ENCODE measurements around the gene LMX1A.

LMX1A gene

GRCh38 chr1:165367375-165367993 lies 11.0 kb upstream of the LMX1A start:
- peak; percentile 41 to 69 (median 51) for DNase-seq
- no peaks in the 10 kb centered on the region for H3K36me3 ChIP-seq (ENCODE audit: control insufficient read depth, insufficient read depth, low read length)
- no peak overlapping the region for H3K4me3 ChIP-seq (ENCODE audit: insufficient read depth, low read depth, low read length, poor library complexity, severe bottlenecking)
- no peaks in the 10 kb centered on the region for H3K4me1 ChIP-seq (ENCODE audit: control insufficient read depth, insufficient read depth, low read length, poor library complexity, severe bottlenecking)
- no peaks in the 10 kb centered on the region for H3K9me3 ChIP-seq (ENCODE audit: control insufficient read depth, low read length)
- no peaks in the 10 kb centered on the region for H3K27me3 ChIP-seq (replicated peaks; ENCODE audit: control insufficient read depth, insufficient read depth, low read length, poor library complexity, severe bottlenecking)
- H3K27ac ChIP-seq (ENCODE audit: insufficient read depth, low read length, poor library complexity, severe bottlenecking): no peak overlapping the region

- no peaks in the 10 kb centered on the region for H3K36me3 ChIP-seq (ENCODE audit: control insufficient read depth, insufficient read depth, low read length)
- H3K27me3 ChIP-seq (replicated peaks; ENCODE audit: control insufficient read depth, insufficient read depth, low read length, poor library complexity, severe bottlenecking): no peaks in the 10 kb centered on the region
- no peaks in the 10 kb centered on the region for H3K4me1 ChIP-seq (ENCODE audit: control insufficient read depth, insufficient read depth, low read length, poor library complexity, severe bottlenecking)
Observed at GRCh38 chr1:165365341-165365740, 8.8 kb upstream of the LMX1A start.

GRCh38 chr1:165364568-165365133 lies 8.1 kb upstream of the LMX1A start:
- H3K9me3 ChIP-seq (ENCODE audit: control insufficient read depth, low read length): no peaks in the 10 kb centered on the region
- DNase-seq: no peak
- H3K4me1 ChIP-seq (ENCODE audit: control insufficient read depth, insufficient read depth, low read length, poor library complexity, severe bottlenecking): no peaks in the 10 kb centered on the region
- no peaks in the 10 kb centered on the region for H3K36me3 ChIP-seq (ENCODE audit: control insufficient read depth, insufficient read depth, low read length)
- no peak overlapping the region for H3K27ac ChIP-seq (ENCODE audit: insufficient read depth, low read length, poor library complexity, severe bottlenecking)
- no peaks in the 10 kb centered on the region for H3K27me3 ChIP-seq (replicated peaks; ENCODE audit: control insufficient read depth, insufficient read depth, low read length, poor library complexity, severe bottlenecking)
- no peak overlapping the region for H3K4me3 ChIP-seq (ENCODE audit: insufficient read depth, low read depth, low read length, poor library complexity, severe bottlenecking)

More at GRCh38 chr1:165365341-165365740, 8.8 kb upstream of the LMX1A start:
- Histone ChIP-seq H3K27ac (ENCODE audit: insufficient read depth, low read length, poor library complexity, severe bottlenecking) (no peak overlapping the region), H3K9me3 (ENCODE audit: control insufficient read depth, low read length) (no peaks in the 10 kb centered on the region), H3K4me3 (ENCODE audit: insufficient read depth, low read depth, low read length, poor library complexity, severe bottlenecking) (no peak overlapping the region)
- DNase-seq: no peak

- no peaks in the 10 kb centered on the region for H3K9me3 ChIP-seq (ENCODE audit: control insufficient read depth, low read length)
- no peak overlapping the region for H3K4me3 ChIP-seq (ENCODE audit: insufficient read depth, low read depth, low read length, poor library complexity, severe bottlenecking)
- H3K27ac ChIP-seq (ENCODE audit: insufficient read depth, low read length, poor library complexity, severe bottlenecking): no peak overlapping the region
- DNase-seq: no peak
- peaks cover 5% of the 10 kb centered on the region for H3K4me1 ChIP-seq (ENCODE audit: control insufficient read depth, insufficient read depth, low read length, poor library complexity, severe bottlenecking)
- peaks cover 34% of the 10 kb centered on the region for H3K27me3 ChIP-seq (replicated peaks; ENCODE audit: control insufficient read depth, insufficient read depth, low read length, poor library complexity, severe bottlenecking)
- no peaks in the 10 kb centered on the region for H3K36me3 ChIP-seq (ENCODE audit: control insufficient read depth, insufficient read depth, low read length)
Observed at GRCh38 chr1:165356876-165357275, 361 bp upstream of the LMX1A start.

GRCh38 chr1:165355139-165355976 lies 1.2 kb downstream of the LMX1A start:
- no peak for DNase-seq
- Histone ChIP-seq H3K27me3 (replicated peaks; ENCODE audit: control insufficient read depth, insufficient read depth, low read length, poor library complexity, severe bottlenecking) (peaks cover 34% of the 10 kb centered on the region), H3K27ac (ENCODE audit: insufficient read depth, low read length, poor library complexity, severe bottlenecking) (no peak overlapping the region), H3K36me3 (ENCODE audit: control insufficient read depth, insufficient read depth, low read length) (no peaks in the 10 kb centered on the region), H3K4me1 (ENCODE audit: control insufficient read depth, insufficient read depth, low read length, poor library complexity, severe bottlenecking) (peaks cover 5% of the 10 kb centered on the region), H3K4me3 (ENCODE audit: insufficient read depth, low read depth, low read length, poor library complexity, severe bottlenecking) (no peak overlapping the region), H3K9me3 (ENCODE audit: control insufficient read depth, low read length) (no peaks in the 10 kb centered on the region)

- Histone ChIP-seq H3K9me3 (ENCODE audit: control insufficient read depth, low read length) (no peaks in the 10 kb centered on the region), H3K27ac (ENCODE audit: insufficient read depth, low read length, poor library complexity, severe bottlenecking) (no peak overlapping the region), H3K36me3 (ENCODE audit: control insufficient read depth, insufficient read depth, low read length) (no peaks in the 10 kb centered on the region), H3K27me3 (replicated peaks; ENCODE audit: control insufficient read depth, insufficient read depth, low read length, poor library complexity, severe bottlenecking) (peaks cover 34% of the 10 kb centered on the region), H3K4me1 (ENCODE audit: control insufficient read depth, insufficient read depth, low read length, poor library complexity, severe bottlenecking) (peaks cover 5% of the 10 kb centered on the region), H3K4me3 (ENCODE audit: insufficient read depth, low read depth, low read length, poor library complexity, severe bottlenecking) (no peak overlapping the region)
- DNase-seq: no peak
Observed at GRCh38 chr1:165354739-165355138, 1.8 kb downstream of the LMX1A start.

GRCh38 chr1:165353731-165354671 lies 2.5 kb downstream of the LMX1A start:
- H3K27me3 ChIP-seq (replicated peaks; ENCODE audit: control insufficient read depth, insufficient read depth, low read length, poor library complexity, severe bottlenecking): peaks cover 34% of the 10 kb centered on the region

GRCh38 chr1:165352442-165353293 lies 3.8 kb downstream of the LMX1A start:
- H3K27me3 ChIP-seq (replicated peaks; ENCODE audit: control insufficient read depth, insufficient read depth, low read length, poor library complexity, severe bottlenecking): peaks cover 36% of the 10 kb centered on the region
- peaks cover 5% of the 10 kb centered on the region for H3K4me1 ChIP-seq (ENCODE audit: control insufficient read depth, insufficient read depth, low read length, poor library complexity, severe bottlenecking)
- no peaks in the 10 kb centered on the region for H3K9me3 ChIP-seq (ENCODE audit: control insufficient read depth, low read length)
- no peaks in the 10 kb centered on the region for H3K36me3 ChIP-seq (ENCODE audit: control insufficient read depth, insufficient read depth, low read length)
- H3K27ac ChIP-seq (ENCODE audit: insufficient read depth, low read length, poor library complexity, severe bottlenecking): no peak overlapping the region
- no peak for DNase-seq
- no peak overlapping the region for H3K4me3 ChIP-seq (ENCODE audit: insufficient read depth, low read depth, low read length, poor library complexity, severe bottlenecking)

More at GRCh38 chr1:165353731-165354671, 2.5 kb downstream of the LMX1A start:
- Histone ChIP-seq H3K4me1 (ENCODE audit: control insufficient read depth, insufficient read depth, low read length, poor library complexity, severe bottlenecking) (peaks cover 5% of the 10 kb centered on the region), H3K4me3 (ENCODE audit: insufficient read depth, low read depth, low read length, poor library complexity, severe bottlenecking) (no peak overlapping the region), H3K36me3 (ENCODE audit: control insufficient read depth, insufficient read depth, low read length) (no peaks in the 10 kb centered on the region), H3K27ac (ENCODE audit: insufficient read depth, low read length, poor library complexity, severe bottlenecking) (no peak overlapping the region), H3K9me3 (ENCODE audit: control insufficient read depth, low read length) (no peaks in the 10 kb centered on the region)
- DNase-seq: no peak

- no peak overlapping the region for H3K4me3 ChIP-seq (ENCODE audit: insufficient read depth, low read depth, low read length, poor library complexity, severe bottlenecking)
Observed at GRCh38 chr1:165351863-165352441, 4.6 kb downstream of the LMX1A start.

More at GRCh38 chr1:165351863-165352441, 4.6 kb downstream of the LMX1A start:
- Histone ChIP-seq H3K27ac (ENCODE audit: insufficient read depth, low read length, poor library complexity, severe bottlenecking) (no peak overlapping the region), H3K9me3 (ENCODE audit: control insufficient read depth, low read length) (no peaks in the 10 kb centered on the region), H3K36me3 (ENCODE audit: control insufficient read depth, insufficient read depth, low read length) (no peaks in the 10 kb centered on the region), H3K4me1 (ENCODE audit: control insufficient read depth, insufficient read depth, low read length, poor library complexity, severe bottlenecking) (peaks cover 5% of the 10 kb centered on the region), H3K27me3 (replicated peaks; ENCODE audit: control insufficient read depth, insufficient read depth, low read length, poor library complexity, severe bottlenecking) (peaks cover 29% of the 10 kb centered on the region)
- DNase-seq: no peak

All from effector memory CD4-positive, alpha-beta T cell (primary cell).